ENCODE data around the gene SDK1. TPM values are rescaled to one million over a fixed set of nuclear protein-coding genes. Genes with fewer than 3 reads are reported as not detected.

The SDK1 gene
- total RNA-seq, 1 experiment from 2014 or later, result 9.3 TPM

DNA sequence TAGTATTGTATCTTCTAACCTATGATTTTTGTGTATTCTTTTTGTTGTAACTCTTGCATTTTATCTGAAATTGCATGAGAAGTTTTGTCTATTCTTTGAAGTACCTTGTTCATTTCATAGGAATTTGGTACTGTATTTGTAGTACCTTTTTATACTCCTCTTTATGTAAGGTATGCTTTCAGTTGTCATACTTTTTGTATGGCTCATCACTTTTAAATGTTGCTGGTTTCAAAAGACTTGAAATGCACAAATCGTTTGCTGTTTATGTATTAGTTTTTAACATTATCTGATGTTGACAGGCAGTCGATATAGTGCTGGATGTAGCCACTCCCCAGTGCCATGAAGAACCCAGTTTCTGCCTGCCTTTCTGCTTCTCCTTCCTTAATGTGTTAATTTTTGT, 158.1 kb downstream of the SDK1 start:
- H3K4me1 Mint-ChIP-seq, result no peaks in the 10 kb centered on the region
- ATAC-seq (no peak), DNase-seq (ENCODE audit: low spot score) (no peak)
- H3K27ac Mint-ChIP-seq, result no peak overlapping the region
- H3K9me3 Mint-ChIP-seq, result no peaks in the 10 kb centered on the region
- TF ChIP-seq, protein P1, sequence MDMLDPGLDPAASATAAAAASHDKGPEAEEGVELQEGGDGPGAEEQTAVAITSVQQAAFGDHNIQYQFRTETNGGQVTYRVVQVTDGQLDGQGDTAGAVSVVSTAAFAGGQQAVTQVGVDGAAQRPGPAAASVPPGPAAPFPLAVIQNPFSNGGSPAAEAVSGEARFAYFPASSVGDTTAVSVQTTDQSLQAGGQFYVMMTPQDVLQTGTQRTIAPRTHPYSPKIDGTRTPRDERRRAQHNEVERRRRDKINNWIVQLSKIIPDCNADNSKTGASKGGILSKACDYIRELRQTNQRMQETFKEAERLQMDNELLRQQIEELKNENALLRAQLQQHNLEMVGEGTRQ (CRISPR knock-in tag; IDR thresholded peaks at IDR 0.05), result no peak
- TF ChIP-seq, protein P2, sequence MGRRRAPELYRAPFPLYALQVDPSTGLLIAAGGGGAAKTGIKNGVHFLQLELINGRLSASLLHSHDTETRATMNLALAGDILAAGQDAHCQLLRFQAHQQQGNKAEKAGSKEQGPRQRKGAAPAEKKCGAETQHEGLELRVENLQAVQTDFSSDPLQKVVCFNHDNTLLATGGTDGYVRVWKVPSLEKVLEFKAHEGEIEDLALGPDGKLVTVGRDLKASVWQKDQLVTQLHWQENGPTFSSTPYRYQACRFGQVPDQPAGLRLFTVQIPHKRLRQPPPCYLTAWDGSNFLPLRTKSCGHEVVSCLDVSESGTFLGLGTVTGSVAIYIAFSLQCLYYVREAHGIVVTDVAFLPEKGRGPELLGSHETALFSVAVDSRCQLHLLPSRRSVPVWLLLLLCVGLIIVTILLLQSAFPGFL (CRISPR knock-in tag; IDR thresholded peaks at IDR 0.05; ENCODE audit: borderline replicate concordance), result no peak
- no peak for TF ChIP-seq SMAD3 (CRISPR knock-in tag; IDR thresholded peaks at IDR 0.05; ENCODE audit: borderline replicate concordance)
- TF ChIP-seq, protein P3, sequence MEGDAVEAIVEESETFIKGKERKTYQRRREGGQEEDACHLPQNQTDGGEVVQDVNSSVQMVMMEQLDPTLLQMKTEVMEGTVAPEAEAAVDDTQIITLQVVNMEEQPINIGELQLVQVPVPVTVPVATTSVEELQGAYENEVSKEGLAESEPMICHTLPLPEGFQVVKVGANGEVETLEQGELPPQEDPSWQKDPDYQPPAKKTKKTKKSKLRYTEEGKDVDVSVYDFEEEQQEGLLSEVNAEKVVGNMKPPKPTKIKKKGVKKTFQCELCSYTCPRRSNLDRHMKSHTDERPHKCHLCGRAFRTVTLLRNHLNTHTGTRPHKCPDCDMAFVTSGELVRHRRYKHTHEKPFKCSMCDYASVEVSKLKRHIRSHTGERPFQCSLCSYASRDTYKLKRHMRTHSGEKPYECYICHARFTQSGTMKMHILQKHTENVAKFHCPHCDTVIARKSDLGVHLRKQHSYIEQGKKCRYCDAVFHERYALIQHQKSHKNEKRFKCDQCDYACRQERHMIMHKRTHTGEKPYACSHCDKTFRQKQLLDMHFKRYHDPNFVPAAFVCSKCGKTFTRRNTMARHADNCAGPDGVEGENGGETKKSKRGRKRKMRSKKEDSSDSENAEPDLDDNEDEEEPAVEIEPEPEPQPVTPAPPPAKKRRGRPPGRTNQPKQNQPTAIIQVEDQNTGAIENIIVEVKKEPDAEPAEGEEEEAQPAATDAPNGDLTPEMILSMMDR (IDR thresholded peaks at IDR 0.05), result no peak
- no peak for TF ChIP-seq GABPB1 (CRISPR knock-in tag; IDR thresholded peaks at IDR 0.05)
- no peak for TF ChIP-seq NFATC4 (CRISPR knock-in tag; IDR thresholded peaks at IDR 0.05)
- TF ChIP-seq, protein P4, sequence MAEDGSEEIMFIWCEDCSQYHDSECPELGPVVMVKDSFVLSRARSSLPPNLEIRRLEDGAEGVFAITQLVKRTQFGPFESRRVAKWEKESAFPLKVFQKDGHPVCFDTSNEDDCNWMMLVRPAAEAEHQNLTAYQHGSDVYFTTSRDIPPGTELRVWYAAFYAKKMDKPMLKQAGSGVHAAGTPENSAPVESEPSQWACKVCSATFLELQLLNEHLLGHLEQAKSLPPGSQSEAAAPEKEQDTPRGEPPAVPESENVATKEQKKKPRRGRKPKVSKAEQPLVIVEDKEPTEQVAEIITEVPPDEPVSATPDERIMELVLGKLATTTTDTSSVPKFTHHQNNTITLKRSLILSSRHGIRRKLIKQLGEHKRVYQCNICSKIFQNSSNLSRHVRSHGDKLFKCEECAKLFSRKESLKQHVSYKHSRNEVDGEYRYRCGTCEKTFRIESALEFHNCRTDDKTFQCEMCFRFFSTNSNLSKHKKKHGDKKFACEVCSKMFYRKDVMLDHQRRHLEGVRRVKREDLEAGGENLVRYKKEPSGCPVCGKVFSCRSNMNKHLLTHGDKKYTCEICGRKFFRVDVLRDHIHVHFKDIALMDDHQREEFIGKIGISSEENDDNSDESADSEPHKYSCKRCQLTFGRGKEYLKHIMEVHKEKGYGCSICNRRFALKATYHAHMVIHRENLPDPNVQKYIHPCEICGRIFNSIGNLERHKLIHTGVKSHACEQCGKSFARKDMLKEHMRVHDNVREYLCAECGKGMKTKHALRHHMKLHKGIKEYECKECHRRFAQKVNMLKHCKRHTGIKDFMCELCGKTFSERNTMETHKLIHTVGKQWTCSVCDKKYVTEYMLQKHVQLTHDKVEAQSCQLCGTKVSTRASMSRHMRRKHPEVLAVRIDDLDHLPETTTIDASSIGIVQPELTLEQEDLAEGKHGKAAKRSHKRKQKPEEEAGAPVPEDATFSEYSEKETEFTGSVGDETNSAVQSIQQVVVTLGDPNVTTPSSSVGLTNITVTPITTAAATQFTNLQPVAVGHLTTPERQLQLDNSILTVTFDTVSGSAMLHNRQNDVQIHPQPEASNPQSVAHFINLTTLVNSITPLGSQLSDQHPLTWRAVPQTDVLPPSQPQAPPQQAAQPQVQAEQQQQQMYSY (CRISPR knock-in tag; IDR thresholded peaks at IDR 0.05), result no peak
- TF ChIP-seq SMAD4 (CRISPR knock-in tag; IDR thresholded peaks at IDR 0.05), result no peak
- no peak for TF ChIP-seq MXD4 (CRISPR knock-in tag; IDR thresholded peaks at IDR 0.05; ENCODE audit: borderline replicate concordance)
- TF ChIP-seq ZNF416 (CRISPR knock-in tag; IDR thresholded peaks at IDR 0.05), result no peak
- TF ChIP-seq, protein P5, sequence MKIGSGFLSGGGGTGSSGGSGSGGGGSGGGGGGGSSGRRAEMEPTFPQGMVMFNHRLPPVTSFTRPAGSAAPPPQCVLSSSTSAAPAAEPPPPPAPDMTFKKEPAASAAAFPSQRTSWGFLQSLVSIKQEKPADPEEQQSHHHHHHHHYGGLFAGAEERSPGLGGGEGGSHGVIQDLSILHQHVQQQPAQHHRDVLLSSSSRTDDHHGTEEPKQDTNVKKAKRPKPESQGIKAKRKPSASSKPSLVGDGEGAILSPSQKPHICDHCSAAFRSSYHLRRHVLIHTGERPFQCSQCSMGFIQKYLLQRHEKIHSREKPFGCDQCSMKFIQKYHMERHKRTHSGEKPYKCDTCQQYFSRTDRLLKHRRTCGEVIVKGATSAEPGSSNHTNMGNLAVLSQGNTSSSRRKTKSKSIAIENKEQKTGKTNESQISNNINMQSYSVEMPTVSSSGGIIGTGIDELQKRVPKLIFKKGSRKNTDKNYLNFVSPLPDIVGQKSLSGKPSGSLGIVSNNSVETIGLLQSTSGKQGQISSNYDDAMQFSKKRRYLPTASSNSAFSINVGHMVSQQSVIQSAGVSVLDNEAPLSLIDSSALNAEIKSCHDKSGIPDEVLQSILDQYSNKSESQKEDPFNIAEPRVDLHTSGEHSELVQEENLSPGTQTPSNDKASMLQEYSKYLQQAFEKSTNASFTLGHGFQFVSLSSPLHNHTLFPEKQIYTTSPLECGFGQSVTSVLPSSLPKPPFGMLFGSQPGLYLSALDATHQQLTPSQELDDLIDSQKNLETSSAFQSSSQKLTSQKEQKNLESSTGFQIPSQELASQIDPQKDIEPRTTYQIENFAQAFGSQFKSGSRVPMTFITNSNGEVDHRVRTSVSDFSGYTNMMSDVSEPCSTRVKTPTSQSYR (CRISPR knock-in tag; IDR thresholded peaks at IDR 0.05), result no peak
- TF ChIP-seq PRRX2 (CRISPR knock-in tag; IDR thresholded peaks at IDR 0.05), result no peak
- POLR2A ChIA-PET, result no interaction called here
- CTCF ChIA-PET, result no interaction called here
- no peaks in the 10 kb centered on the region for H3K36me3 Mint-ChIP-seq
- no peak overlapping the region for H3K4me3 Mint-ChIP-seq
- no peaks in the 10 kb centered on the region for H3K27me3 Mint-ChIP-seq (ENCODE audit: low read depth)

DNA sequence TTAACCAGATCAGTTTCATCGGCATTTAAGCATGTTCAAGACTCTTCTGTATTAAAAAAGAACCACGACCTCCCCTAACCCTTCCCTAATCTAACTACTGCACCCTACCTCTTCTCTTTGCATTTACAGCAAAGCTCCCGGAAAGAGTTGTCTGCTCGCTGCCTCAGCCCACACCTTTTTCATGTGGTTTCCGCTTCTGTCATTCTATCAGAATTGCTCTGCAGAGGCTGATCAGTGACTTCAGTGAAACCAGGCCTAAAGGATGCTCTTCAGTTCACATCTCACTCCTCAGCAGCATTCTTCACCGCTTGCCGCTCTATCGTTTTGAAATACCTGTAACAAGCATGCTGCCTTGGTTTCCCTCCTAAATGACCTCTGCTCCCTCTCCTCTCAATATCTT, 160.9 kb downstream of the SDK1 start:
- no peak for DNase-seq (ENCODE audit: low spot score)
- no peak overlapping the region for H3K27ac Mint-ChIP-seq
- no peak overlapping the region for H3K4me3 Mint-ChIP-seq
- no peaks in the 10 kb centered on the region for H3K36me3 Mint-ChIP-seq
- H3K9me3 Mint-ChIP-seq, result no peaks in the 10 kb centered on the region
- POLR2A ChIA-PET, result no interaction called here
- no peak for ATAC-seq
- CTCF ChIA-PET, result no interaction called here
- H3K27me3 Mint-ChIP-seq (ENCODE audit: low read depth), result no peaks in the 10 kb centered on the region
- H3K4me1 Mint-ChIP-seq, result no peaks in the 10 kb centered on the region
- TF ChIP-seq, protein P6, sequence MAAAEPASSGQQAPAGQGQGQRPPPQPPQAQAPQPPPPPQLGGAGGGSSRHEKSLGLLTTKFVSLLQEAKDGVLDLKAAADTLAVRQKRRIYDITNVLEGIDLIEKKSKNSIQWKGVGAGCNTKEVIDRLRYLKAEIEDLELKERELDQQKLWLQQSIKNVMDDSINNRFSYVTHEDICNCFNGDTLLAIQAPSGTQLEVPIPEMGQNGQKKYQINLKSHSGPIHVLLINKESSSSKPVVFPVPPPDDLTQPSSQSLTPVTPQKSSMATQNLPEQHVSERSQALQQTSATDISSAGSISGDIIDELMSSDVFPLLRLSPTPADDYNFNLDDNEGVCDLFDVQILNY (CRISPR knock-in tag; IDR thresholded peaks at IDR 0.05), result no peak
- TF ChIP-seq JUN (CRISPR knock-in tag; IDR thresholded peaks at IDR 0.05) (no peak), NR2C2 (CRISPR knock-in tag; IDR thresholded peaks at IDR 0.05) (no peak), EMX1 (CRISPR knock-in tag; IDR thresholded peaks at IDR 0.05) (no peak), ZNF232 (CRISPR knock-in tag; IDR thresholded peaks at IDR 0.05) (no peak), ZNF219 (CRISPR knock-in tag; IDR thresholded peaks at IDR 0.05; ENCODE audit: borderline replicate concordance) (no peak)
- TF ChIP-seq, protein P4 (CRISPR knock-in tag; IDR thresholded peaks at IDR 0.05), result no peak
- TF ChIP-seq, protein P7, sequence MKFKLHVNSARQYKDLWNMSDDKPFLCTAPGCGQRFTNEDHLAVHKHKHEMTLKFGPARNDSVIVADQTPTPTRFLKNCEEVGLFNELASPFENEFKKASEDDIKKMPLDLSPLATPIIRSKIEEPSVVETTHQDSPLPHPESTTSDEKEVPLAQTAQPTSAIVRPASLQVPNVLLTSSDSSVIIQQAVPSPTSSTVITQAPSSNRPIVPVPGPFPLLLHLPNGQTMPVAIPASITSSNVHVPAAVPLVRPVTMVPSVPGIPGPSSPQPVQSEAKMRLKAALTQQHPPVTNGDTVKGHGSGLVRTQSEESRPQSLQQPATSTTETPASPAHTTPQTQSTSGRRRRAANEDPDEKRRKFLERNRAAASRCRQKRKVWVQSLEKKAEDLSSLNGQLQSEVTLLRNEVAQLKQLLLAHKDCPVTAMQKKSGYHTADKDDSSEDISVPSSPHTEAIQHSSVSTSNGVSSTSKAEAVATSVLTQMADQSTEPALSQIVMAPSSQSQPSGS (CRISPR knock-in tag; IDR thresholded peaks at IDR 0.05; ENCODE audit: borderline replicate concordance, low read depth), result no peak

Measured in WTC11 (cell line).